ENCODE measurements around the gene CASK. TPM values are rescaled to one million over a fixed set of nuclear protein-coding genes. Genes with fewer than 3 reads are reported as not detected.

Gene CASK
- total RNA-seq, 1 donor = 55.4 TPM

DNA sequence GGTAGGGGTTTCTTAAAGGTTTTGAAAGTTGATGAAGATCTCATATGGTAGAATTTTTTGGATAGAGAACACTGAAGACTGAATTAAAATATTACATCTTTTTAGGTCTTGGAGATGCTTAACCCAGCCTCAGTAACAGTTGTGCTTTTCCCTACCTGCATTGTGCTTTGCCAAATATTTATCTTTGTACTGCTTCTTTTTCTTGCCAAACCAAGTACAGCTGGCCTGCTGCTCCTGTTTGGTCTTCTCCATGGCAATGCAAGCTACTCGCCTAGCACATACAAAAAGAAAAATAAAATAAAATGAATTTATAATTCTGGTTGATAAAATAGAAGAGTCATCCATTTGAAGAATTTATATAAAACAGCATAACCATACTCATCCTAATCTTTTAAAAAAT, 380.8 kb downstream of the CASK start:
- Histone ChIP-seq H3K27me3 (ENCODE audit: insufficient read depth, low read length) (peaks cover 7% of the 10 kb centered on the region), H3K36me3 (ENCODE audit: insufficient read depth, low read length) (no peaks in the 10 kb centered on the region)

GRCh38 chrX:41542135-41542534, 381.2 kb downstream of the CASK start:
- Histone ChIP-seq H3K79me2 (ENCODE audit: insufficient read depth, low read length) (no peaks in the 10 kb centered on the region), H3K9me3 (ENCODE audit: low read depth, low read length) (no peaks in the 10 kb centered on the region), H3K4me3 (ENCODE audit: insufficient read depth, low read length) (no peak overlapping the region), H3K27ac (ENCODE audit: low read depth, low read length) (peak overlapping the region; percentile 64), H4K20me1 (ENCODE audit: insufficient read depth, low read length) (no peaks in the 10 kb centered on the region), H2AFZ (ENCODE audit: low read length) (no peak overlapping the region), H3K4me2 (ENCODE audit: insufficient read depth, low read length) (peak overlapping the region; percentile 19), H3K4me1 (ENCODE audit: insufficient read depth, low read length) (peaks cover 19% of the 10 kb centered on the region), H3K36me3 (ENCODE audit: insufficient read depth, low read length) (no peaks in the 10 kb centered on the region), H3K27me3 (ENCODE audit: insufficient read depth, low read length) (peaks cover 7% of the 10 kb centered on the region)
- TF ChIP-seq, protein P1, sequence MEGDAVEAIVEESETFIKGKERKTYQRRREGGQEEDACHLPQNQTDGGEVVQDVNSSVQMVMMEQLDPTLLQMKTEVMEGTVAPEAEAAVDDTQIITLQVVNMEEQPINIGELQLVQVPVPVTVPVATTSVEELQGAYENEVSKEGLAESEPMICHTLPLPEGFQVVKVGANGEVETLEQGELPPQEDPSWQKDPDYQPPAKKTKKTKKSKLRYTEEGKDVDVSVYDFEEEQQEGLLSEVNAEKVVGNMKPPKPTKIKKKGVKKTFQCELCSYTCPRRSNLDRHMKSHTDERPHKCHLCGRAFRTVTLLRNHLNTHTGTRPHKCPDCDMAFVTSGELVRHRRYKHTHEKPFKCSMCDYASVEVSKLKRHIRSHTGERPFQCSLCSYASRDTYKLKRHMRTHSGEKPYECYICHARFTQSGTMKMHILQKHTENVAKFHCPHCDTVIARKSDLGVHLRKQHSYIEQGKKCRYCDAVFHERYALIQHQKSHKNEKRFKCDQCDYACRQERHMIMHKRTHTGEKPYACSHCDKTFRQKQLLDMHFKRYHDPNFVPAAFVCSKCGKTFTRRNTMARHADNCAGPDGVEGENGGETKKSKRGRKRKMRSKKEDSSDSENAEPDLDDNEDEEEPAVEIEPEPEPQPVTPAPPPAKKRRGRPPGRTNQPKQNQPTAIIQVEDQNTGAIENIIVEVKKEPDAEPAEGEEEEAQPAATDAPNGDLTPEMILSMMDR (IDR thresholded peaks at IDR 0.05; ENCODE audit: extremely low read depth, low read depth, low read length) = no peak
- no peak for DNase-seq (ENCODE audit: insufficient read length, low spot score, missing footprints)

More for the DNA sequence above, 380.8 kb downstream of the CASK start:
- Histone ChIP-seq H3K27ac (ENCODE audit: low read depth, low read length) (peak overlapping the region; percentile 64), H2AFZ (ENCODE audit: low read length) (no peak overlapping the region), H3K4me3 (ENCODE audit: insufficient read depth, low read length) (no peak overlapping the region), H3K4me2 (ENCODE audit: insufficient read depth, low read length) (no peak overlapping the region), H4K20me1 (ENCODE audit: insufficient read depth, low read length) (no peaks in the 10 kb centered on the region), H3K79me2 (ENCODE audit: insufficient read depth, low read length) (no peaks in the 10 kb centered on the region), H3K9me3 (ENCODE audit: low read depth, low read length) (no peaks in the 10 kb centered on the region), H3K4me1 (ENCODE audit: insufficient read depth, low read length) (peaks cover 19% of the 10 kb centered on the region)
- DNase-seq (ENCODE audit: insufficient read length, low spot score, missing footprints) = no peak
- TF ChIP-seq, protein P1 (IDR thresholded peaks at IDR 0.05; ENCODE audit: extremely low read depth, low read depth, low read length) = no peak

DNA sequence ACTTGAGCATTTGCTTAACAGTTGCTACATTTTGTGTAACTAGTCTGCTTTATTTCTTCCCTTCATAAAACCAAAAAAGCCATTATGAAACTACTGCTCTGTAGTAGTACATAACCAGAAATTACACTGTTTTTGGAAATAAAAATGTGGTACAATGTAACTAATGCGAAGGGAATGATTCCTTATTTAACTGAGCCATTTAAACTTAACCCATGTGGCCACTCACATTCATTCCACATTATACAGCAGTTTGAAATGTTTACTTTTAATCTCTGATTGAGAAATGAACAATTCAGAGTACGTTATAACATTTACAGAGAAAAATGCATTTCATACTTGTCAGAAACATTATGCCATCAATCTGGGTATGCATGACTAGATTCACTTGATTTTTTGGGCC, 382.0 kb downstream of the CASK start:
- Histone ChIP-seq H4K20me1 (ENCODE audit: insufficient read depth, low read length) (no peaks in the 10 kb centered on the region), H3K4me2 (ENCODE audit: insufficient read depth, low read length) (no peak overlapping the region), H3K4me1 (ENCODE audit: insufficient read depth, low read length) (peaks cover 19% of the 10 kb centered on the region), H3K27me3 (ENCODE audit: insufficient read depth, low read length) (peaks cover 7% of the 10 kb centered on the region), H3K36me3 (ENCODE audit: insufficient read depth, low read length) (no peaks in the 10 kb centered on the region), H3K79me2 (ENCODE audit: insufficient read depth, low read length) (no peaks in the 10 kb centered on the region), H3K9me3 (ENCODE audit: low read depth, low read length) (no peaks in the 10 kb centered on the region), H3K27ac (ENCODE audit: low read depth, low read length) (peak overlapping the region; percentile 64), H3K4me3 (ENCODE audit: insufficient read depth, low read length) (no peak overlapping the region), H2AFZ (ENCODE audit: low read length) (no peak overlapping the region)
- DNase-seq (ENCODE audit: insufficient read length, low spot score, missing footprints) = no peak
- TF ChIP-seq, protein P1 (IDR thresholded peaks at IDR 0.05; ENCODE audit: extremely low read depth, low read depth, low read length) = no peak

DNA sequence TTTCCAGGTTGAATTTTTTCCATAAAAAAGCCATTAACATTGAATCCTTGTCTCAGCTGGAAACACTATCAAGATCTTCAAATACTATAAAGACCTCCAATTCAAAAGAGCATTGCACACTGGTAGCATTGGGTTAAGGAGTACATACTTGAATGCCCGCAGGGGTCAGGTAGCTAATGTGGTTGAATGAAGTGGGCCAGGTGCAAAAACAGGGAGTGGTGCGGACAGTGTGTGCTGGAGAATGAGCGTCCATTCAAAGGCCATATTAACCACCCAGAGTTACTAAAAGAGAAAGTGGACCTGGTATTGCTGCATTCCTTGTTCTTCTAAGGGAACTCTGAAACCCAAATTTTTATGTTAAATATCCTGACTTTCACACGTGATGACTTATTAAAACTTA, 384.6 kb downstream of the CASK start:
- no peak overlapping the region for H2AFZ ChIP-seq (ENCODE audit: low read length)
- no peak overlapping the region for H3K4me3 ChIP-seq (ENCODE audit: insufficient read depth, low read length)
- H3K4me1 ChIP-seq (ENCODE audit: insufficient read depth, low read length) = peaks cover 19% of the 10 kb centered on the region
- DNase-seq (ENCODE audit: insufficient read length, low spot score, missing footprints) = no peak
- H3K36me3 ChIP-seq (ENCODE audit: insufficient read depth, low read length) = no peaks in the 10 kb centered on the region
- H3K27me3 ChIP-seq (ENCODE audit: insufficient read depth, low read length) = peaks cover 7% of the 10 kb centered on the region
- H3K27ac ChIP-seq (ENCODE audit: low read depth, low read length) = no peak overlapping the region
- H4K20me1 ChIP-seq (ENCODE audit: insufficient read depth, low read length) = no peaks in the 10 kb centered on the region
- H3K9me3 ChIP-seq (ENCODE audit: low read depth, low read length) = no peaks in the 10 kb centered on the region
- TF ChIP-seq, protein P1 (IDR thresholded peaks at IDR 0.05; ENCODE audit: extremely low read depth, low read depth, low read length) = no peak
- no peak overlapping the region for H3K4me2 ChIP-seq (ENCODE audit: insufficient read depth, low read length)
- no peaks in the 10 kb centered on the region for H3K79me2 ChIP-seq (ENCODE audit: insufficient read depth, low read length)

Measured in osteoblast (primary cell).